GM12878 (cell line): ENCODE data around the gene PIF1. TPM values are rescaled to one million over a fixed set of nuclear protein-coding genes. Genes with fewer than 3 reads are reported as not detected.

Source experiments
- ATAC-seq: fragments of 200-7000 bp; cut with Tn5 transposase; 3 replicates; pipeline ENCODE4 v1.9.1; 2020; ENCODE audit warnings: mild to moderate bottlenecking, moderate library complexity
- BruUV-seq: library from RNA; stranded (reverse); fragments of 400-500 nt; replicated peaks from 2 replicates; lab custom pipeline; 2021; lab: Mats Ljungman, UMichigan
- CTCF ChIA-PET: fragments of 300-600 bp; sonication (Branson Sonifier 250); formaldehyde crosslinking; extraction: SDS; loops from one replicate; lab custom pipeline; 2021; ENCODE audit warnings: inconsistent platforms; lab: Yijun Ruan, JAX
- POLR2A ChIA-PET: fragments of 350-600 bp; formaldehyde crosslinking; extraction: SDS; loops from one replicate; lab custom pipeline; 2021; ENCODE audit warnings: inconsistent platforms; lab: Charles Lee
- RAD21 ChIA-PET: fragments of 300-600 bp; sonication (Branson Sonifier 250); formaldehyde crosslinking; loops from one replicate; lab custom pipeline; 2023; ENCODE audit warnings: antibody characterized with exemption; ENCODE audit not compliant: unreplicated experiment; lab: Charles Lee
- SMC1A ChIA-PET: fragments of 300-600 bp; sonication (Branson Sonifier 250); formaldehyde crosslinking; loops from one replicate; lab custom pipeline; 2023; ENCODE audit not compliant: unreplicated experiment, uncharacterized antibody; lab: Charles Lee
- DNase-seq: peaks from one replicate; pipeline ENCODE4 v3.0.0-alpha.2; 2011; ENCODE audit warnings: low read depth, low spot score
- FAIRE-seq: peaks from 3 replicates; lab custom pipeline; 2011; peaks lifted over from hg19 to GRCh38; lab: Jason Lieb, UNC
- H2AFZ ChIP-seq: 2 replicates; pipeline ENCODE4 v1.6.0; 2011; ENCODE audit warnings: low read depth, low read length, control low read depth; ENCODE audit not compliant: control insufficient read depth
- H3K27ac ChIP-seq: 2 replicates; pipeline ENCODE4 v1.5.1; 2011; ENCODE audit warnings: control low read depth; ENCODE audit not compliant: control insufficient read depth, insufficient read depth
- H3K27me3 ChIP-seq, 2 experiments: replicated peaks in 1 of 2; 2 replicates each; pipeline versions ENCODE4 v1.6.0 to v1.6.1; 2011; ENCODE audit warnings: low read length in 1 of 2; ENCODE audit not compliant: control insufficient read depth in 2 of 2, insufficient read depth in 2 of 2
- H3K36me3 ChIP-seq, 2 experiments: 2 replicates each; pipeline ENCODE4 v1.5.1; 2011; ENCODE audit warnings: low read length in 1 of 2; ENCODE audit not compliant: control insufficient read depth in 2 of 2, insufficient read depth in 2 of 2
- H3K4me1 ChIP-seq: 2 replicates; pipeline ENCODE4 v1.6.1; 2011; ENCODE audit warnings: mild to moderate bottlenecking, low read length, moderate library complexity, mixed read lengths; ENCODE audit not compliant: control insufficient read depth, insufficient read depth
- H3K4me2 ChIP-seq: 2 replicates; pipeline ENCODE4 v1.6.0; 2011; ENCODE audit warnings: control low read depth; ENCODE audit not compliant: control insufficient read depth, insufficient read depth
- H3K4me3 ChIP-seq: fragments of 200-600 bp; sonication (generic); 2 replicates; pipeline ENCODE4 v1.5.1; 2016
- H3K79me2 ChIP-seq: 2 replicates; pipeline ENCODE4 v1.6.0; 2011; ENCODE audit warnings: low read length; ENCODE audit not compliant: control insufficient read depth, insufficient read depth
- H3K9ac ChIP-seq: 2 replicates; pipeline ENCODE4 v1.8.0; 2011; ENCODE audit warnings: low read length, control low read depth, mixed read lengths; ENCODE audit not compliant: control insufficient read depth, insufficient read depth
- H3K9me3 ChIP-seq: replicated peaks from 3 replicates; pipeline ENCODE4 v1.5.1; 2011; ENCODE audit warnings: mild to moderate bottlenecking, low read length; ENCODE audit not compliant: control insufficient read depth, insufficient read depth
- H4K20me1 ChIP-seq: 2 replicates; pipeline ENCODE4 v1.6.0; 2011; ENCODE audit not compliant: control insufficient read depth, insufficient read depth
- BCL11A ChIP-seq: IDR thresholded peaks from 2 replicates; pipeline ENCODE4 v1.6.1; 2011; ENCODE audit warnings: low read depth, low read length
- BRCA1 ChIP-seq: IDR thresholded peaks from 2 replicates; pipeline ENCODE4 v1.6.1; 2011; ENCODE audit warnings: low read depth, low read length, improper control_type of control experiment
- CBFB ChIP-seq: IDR thresholded peaks from 2 replicates; pipeline ENCODE4 v1.6.1; 2016; ENCODE audit warnings: antibody characterized with exemption, low read depth
- CBX3 ChIP-seq: fragments of 200-600 bp; sonication (generic); IDR thresholded peaks from 2 replicates; pipeline ENCODE4 v1.6.1; 2016; ENCODE audit warnings: low read depth, borderline replicate concordance
- CEBPB ChIP-seq, 2 experiments: fragments of 150-350 bp in 1 of 2; IDR thresholded peaks; 2 replicates each; pipeline ENCODE4 v1.6.1; 2012 to 2014; ENCODE audit warnings: low read depth in 2 of 2, low read length in 2 of 2, borderline replicate concordance in 1 of 2, inconsistent platforms in 1 of 2
- CREB1 ChIP-seq: IDR thresholded peaks from 2 replicates; pipeline ENCODE4 v1.6.1; 2012; ENCODE audit warnings: low read depth, mild to moderate bottlenecking, inconsistent platforms
- IRF5 ChIP-seq: fragments of 450-650 bp; IDR thresholded peaks from 2 replicates; pipeline ENCODE4 v1.6.1; 2017; ENCODE audit warnings: borderline replicate concordance
- LARP7 ChIP-seq: fragments of 450-650 bp; IDR thresholded peaks from 2 replicates; pipeline ENCODE4 v1.6.1; 2017; ENCODE audit warnings: mild to moderate bottlenecking
- NFIC ChIP-seq: IDR thresholded peaks from 2 replicates; pipeline ENCODE4 v1.6.1; 2012; ENCODE audit warnings: low read depth, mild to moderate bottlenecking, inconsistent platforms, low read length, moderate library complexity
- SKIL ChIP-seq: fragments of 450-650 bp; IDR thresholded peaks from 2 replicates; pipeline ENCODE4 v1.6.1; 2017; ENCODE audit warnings: mild to moderate bottlenecking, low read depth, inconsistent platforms; ENCODE audit not compliant: poor library complexity, severe bottlenecking
- SMAD1 ChIP-seq: fragments of 450-650 bp; IDR thresholded peaks from 2 replicates; pipeline ENCODE4 v1.6.1; 2018; ENCODE audit warnings: mild to moderate bottlenecking, low read depth; ENCODE audit not compliant: partially characterized antibody
- SPI1 ChIP-seq: IDR thresholded peaks from 2 replicates; pipeline ENCODE4 v1.6.1; 2011; ENCODE audit warnings: low read depth, mild to moderate bottlenecking, low read length, moderate library complexity, borderline replicate concordance; ENCODE audit not compliant: insufficient read depth
- SREBF2 ChIP-seq: IDR thresholded peaks from 2 replicates; pipeline ENCODE4 v1.6.1; 2012; ENCODE audit warnings: mild to moderate bottlenecking, low read length
- TBL1XR1 ChIP-seq: IDR thresholded peaks from 2 replicates; pipeline ENCODE4 v1.6.1; 2012; ENCODE audit warnings: low read depth, low read length, improper control_type of control experiment
- TCF7 ChIP-seq: IDR thresholded peaks from 2 replicates; pipeline ENCODE4 v1.6.1; 2014; ENCODE audit warnings: antibody characterized with exemption, borderline replicate concordance
- YBX1 ChIP-seq: fragments of 450-650 bp; IDR thresholded peaks from 2 replicates; pipeline ENCODE4 v1.6.1; 2016; ENCODE audit warnings: antibody characterized with exemption
- ZBTB33 ChIP-seq: fragments of 450-650 bp; IDR thresholded peaks from 2 replicates; pipeline ENCODE4 v1.6.1; 2017; ENCODE audit warnings: mild to moderate bottlenecking
- ZZZ3 ChIP-seq: IDR thresholded peaks from 2 replicates; pipeline ENCODE4 v1.6.1; 2011; ENCODE audit warnings: low read depth; ENCODE audit not compliant: control insufficient read depth, insufficient read length
- WGBS: methylation state at CpG from one replicate; pipeline ENCODE4 v1.1.6; 2016; ENCODE audit warnings: low lambda C conversion rate; ENCODE audit not compliant: insufficient replicate concordance, insufficient coverage; ENCODE audit errors: missing lambda C conversion rate; 5-methylcytosine and 5-hydroxymethylcytosine counted together
- in situ Hi-C: fragments of 300-500 bp; cut with MboI; formaldehyde crosslinking; loops from 9 replicates; pipeline ENCODE4 v1.14.3; 2018; ENCODE audit warnings: mixed read lengths
- intact Hi-C: fragments of 100-400 bp; cut with micrococcal nuclease; formaldehyde crosslinking; loops from one replicate; pipeline ENCODE4 v1.14.2; 2022; ENCODE audit not compliant: unreplicated experiment
- polyA plus RNA-seq, 11 experiments: library from polyadenylated mRNA; depleted of rRNA in 4 of 11; unstranded in 6 of 11; stranded (reverse) in 5 of 11; fragments of >200 nt; fragmentation: Nextera tagmentation in 4 of 11; fragmentation: Illumina TruSeq in 1 of 11; extraction: Ambion mirVana in 4 of 11; extraction: Trizol in 1 of 11; gene quantifications; 1 replicate in 1 of 11; 2 replicates in 10 of 11; pipeline versions ENCODE4 v1.2.1 to v1.2.3, GENCODE V29; 2011 to 2016; ENCODE audit warnings: inconsistent platforms in 2 of 11, missing spikeins in 2 of 11, low read depth in 1 of 11
- total RNA-seq, 4 experiments: library from RNA; depleted of rRNA in 3 of 4; stranded (reverse); fragments of >200 nt in 3 of 4; fragmentation: Illumina TruSeq in 1 of 4; extraction: Trizol in 1 of 4; gene quantifications; 2 replicates each; pipeline versions ENCODE4 v1.2.1 to v1.2.3, GENCODE V29; 2013 to 2021

The PIF1 gene
- total and polyA plus RNA-seq, 10 of the 15 experiments (the other 5 are each of a cell fraction or from before 2014, with no cell fraction given), result 3.7 to 68.9 (median 31.1) TPM

GRCh38 chr15:64858021-64858575 is 32.7 kb upstream of the PIF1 start (continued):
- TF ChIP-seq SKIL (no peak), CBX3 (no peak), CBFB (no peak), BRCA1 (no peak), TBL1XR1 (no peak)

- no peak for DNase-seq
- ATAC-seq, result no peak
- Histone ChIP-seq H2AFZ (no peak overlapping the region), H3K4me3 (no peak overlapping the region), H3K79me2 (peaks cover 11% of the 10 kb centered on the region), H3K4me1 (no peaks in the 10 kb centered on the region), H3K27ac (no peak overlapping the region), H3K9me3 (no peaks in the 10 kb centered on the region), H3K9ac (no peak overlapping the region), H3K27me3 (no peaks in the 10 kb centered on the region), H4K20me1 (peaks cover 3% of the 10 kb centered on the region), H3K36me3 (peaks cover 46 to 51% of the 10 kb centered on the region in 2 experiments), H3K4me2 (no peak overlapping the region)
- no peak for FAIRE-seq
- in situ Hi-C loops, result no loop called here
- ChIA-PET SMC1A (interaction anchor here (0.5 to 1.7 kb wide), 7 partner anchors 10 to 46 kb away, joined by 3 to 5 read pairs (median 3); partner anchors contain the start of gene PIF1), POLR2A (interaction anchor here (1.4 to 2.1 kb wide), 2 partner anchors 14 to 36 kb away, joined by 3 to 7 read pairs; no protein-coding TSS in a partner anchor), RAD21 (no interaction called here), CTCF (interaction anchor here (0.8 to 2.4 kb wide), 4 partner anchors 31 to 72 kb away, joined by 3 to 11 read pairs (median 6); no protein-coding TSS in a partner anchor)
- intact Hi-C loops, result no loop called here
- 59% methylated on average over 4 of the region's 4 CpGs for WGBS
- no TSS peak for BruUV-seq
- TF ChIP-seq ZZZ3 (no peak), BCL11A (no peak), SMAD1 (no peak), SREBF2 (no peak), CREB1 (no peak), NFIC (no peak), TCF7 (no peak), LARP7 (no peak), ZBTB33 (no peak), SPI1 (no peak), CEBPB (IDR thresholded peaks at IDR 0.05; ENCODE audit: borderline replicate concordance in 1 of 2, low read depth in 2 of 2, low read length in 2 of 2) (no peak), YBX1 (no peak), IRF5 (no peak)
These were observed 32.0 kb upstream of the PIF1 start for GRCh38 chr15:64857421-64857820.
